Loucy (cell line): ENCODE measurements around the gene GBF1.

ENCODE experiments used
- H2AFZ ChIP-seq: fragments of 200-600 bp; sonication (generic); 2 replicates; pipeline ENCODE4 v1.6.0; 2016; ENCODE audit warnings: antibody characterized with exemption, mild to moderate bottlenecking, low read length, moderate library complexity
- H3F3A ChIP-seq: fragments of 200-600 bp; 2 replicates; pipeline ENCODE4 v1.6.0; 2016; ENCODE audit warnings: antibody characterized with exemption, low read depth, mild to moderate bottlenecking
- H3K27me3 ChIP-seq: fragments of 200-600 bp; sonication (generic); 2 replicates; pipeline ENCODE4 v1.6.1; 2014; ENCODE audit warnings: low read length, mild to moderate bottlenecking; ENCODE audit not compliant: insufficient read depth, poor library complexity, severe bottlenecking
- H3K36me3 ChIP-seq: fragments of 200-600 bp; sonication (generic); 2 replicates; pipeline ENCODE4 v1.6.1; 2016; ENCODE audit warnings: low read length; ENCODE audit not compliant: insufficient read depth
- H3K4me1 ChIP-seq: fragments of 200-600 bp; sonication (generic); 2 replicates; pipeline ENCODE4 v1.5.1; 2014; ENCODE audit warnings: low read length, mild to moderate bottlenecking; ENCODE audit not compliant: insufficient read depth, poor library complexity, severe bottlenecking
- H3K4me2 ChIP-seq: fragments of 200-600 bp; sonication (generic); 2 replicates; pipeline ENCODE4 v1.6.0; 2014; ENCODE audit warnings: antibody characterized with exemption, low read length, low read depth, mild to moderate bottlenecking; ENCODE audit not compliant: poor library complexity, severe bottlenecking
- H3K4me3 ChIP-seq: fragments of 200-600 bp; sonication (generic); 2 replicates; pipeline ENCODE4 v1.5.1; 2014; ENCODE audit warnings: low read length, mild to moderate bottlenecking, mixed read lengths; ENCODE audit not compliant: poor library complexity, severe bottlenecking
- H3K79me2 ChIP-seq: fragments of 200-600 bp; sonication (generic); 2 replicates; pipeline ENCODE4 v1.6.1; 2014; ENCODE audit warnings: low read length; ENCODE audit not compliant: insufficient read depth
- H3K9ac ChIP-seq: fragments of 200-600 bp; sonication (generic); 2 replicates; pipeline ENCODE4 v1.6.0; 2014; ENCODE audit warnings: mild to moderate bottlenecking, low read depth, low read length, moderate library complexity; ENCODE audit not compliant: poor library complexity, severe bottlenecking
- H3K9me2 ChIP-seq: fragments of 200-600 bp; sonication (generic); replicated peaks from 2 replicates; pipeline ENCODE4 v1.6.1; 2016; ENCODE audit warnings: low read depth, low read length, mixed read lengths
- H3K9me3 ChIP-seq: fragments of 200-600 bp; sonication (generic); 2 replicates; pipeline ENCODE4 v1.6.1; 2014; ENCODE audit warnings: mild to moderate bottlenecking, antibody characterized with exemption, low read length, low read depth; ENCODE audit not compliant: insufficient read depth
- H4K20me1 ChIP-seq: fragments of 200-600 bp; sonication (generic); 2 replicates; pipeline ENCODE4 v1.6.0; 2014; ENCODE audit warnings: antibody characterized with exemption, low read length, mild to moderate bottlenecking; ENCODE audit not compliant: insufficient read depth, poor library complexity, severe bottlenecking
- EZH2phosphoT487 ChIP-seq: fragments of 200-600 bp; IDR thresholded peaks from 2 replicates; pipeline ENCODE4 v1.6.1; 2018; ENCODE audit warnings: antibody characterized with exemption, mild to moderate bottlenecking, moderate library complexity, borderline replicate concordance
- TF ChIP-seq, protein P1 (sequence below): fragments of 200-600 bp; sonication (generic); conservative IDR thresholded peaks from 2 replicates; pipeline ENCODE4 v1.5.1; 2014; ENCODE audit warnings: mild to moderate bottlenecking, antibody characterized with exemption, low read length

The GBF1 gene

DNA sequence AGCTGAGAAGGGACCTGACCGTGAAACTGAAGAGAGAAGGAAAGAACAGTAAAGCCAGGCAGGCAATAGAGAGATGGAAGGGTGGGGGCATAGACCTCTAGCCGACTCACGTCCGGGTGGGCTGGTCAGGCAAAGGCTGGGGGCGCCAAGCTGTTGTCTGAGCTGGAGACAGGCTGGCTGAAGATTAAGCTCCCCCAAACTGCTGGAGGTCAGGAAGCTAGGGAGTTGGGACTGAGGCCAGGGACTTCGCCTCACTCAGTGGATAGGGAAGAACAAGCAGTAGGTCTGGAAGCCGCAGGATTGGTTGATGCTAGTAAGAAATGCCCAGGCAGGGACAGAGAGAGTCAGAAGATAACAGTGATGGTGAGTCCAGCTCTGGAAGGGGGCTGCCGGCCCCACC, 9.3 kb upstream of the GBF1 start:
- Histone ChIP-seq H3K9me3 (no peaks in the 10 kb centered on the region), H4K20me1 (no peaks in the 10 kb centered on the region), H3K9ac (no peak overlapping the region), H3K4me1 (no peaks in the 10 kb centered on the region), H2AFZ (no peak overlapping the region), H3F3A (no peaks in the 10 kb centered on the region), H3K36me3 (no peaks in the 10 kb centered on the region), H3K4me3 (no peak overlapping the region), H3K9me2 (no peaks in the 10 kb centered on the region), H3K79me2 (no peaks in the 10 kb centered on the region), H3K27me3 (no peaks in the 10 kb centered on the region), H3K4me2 (no peak overlapping the region)
- TF ChIP-seq EZH2phosphoT487 = no peak
- TF ChIP-seq, protein P1, sequence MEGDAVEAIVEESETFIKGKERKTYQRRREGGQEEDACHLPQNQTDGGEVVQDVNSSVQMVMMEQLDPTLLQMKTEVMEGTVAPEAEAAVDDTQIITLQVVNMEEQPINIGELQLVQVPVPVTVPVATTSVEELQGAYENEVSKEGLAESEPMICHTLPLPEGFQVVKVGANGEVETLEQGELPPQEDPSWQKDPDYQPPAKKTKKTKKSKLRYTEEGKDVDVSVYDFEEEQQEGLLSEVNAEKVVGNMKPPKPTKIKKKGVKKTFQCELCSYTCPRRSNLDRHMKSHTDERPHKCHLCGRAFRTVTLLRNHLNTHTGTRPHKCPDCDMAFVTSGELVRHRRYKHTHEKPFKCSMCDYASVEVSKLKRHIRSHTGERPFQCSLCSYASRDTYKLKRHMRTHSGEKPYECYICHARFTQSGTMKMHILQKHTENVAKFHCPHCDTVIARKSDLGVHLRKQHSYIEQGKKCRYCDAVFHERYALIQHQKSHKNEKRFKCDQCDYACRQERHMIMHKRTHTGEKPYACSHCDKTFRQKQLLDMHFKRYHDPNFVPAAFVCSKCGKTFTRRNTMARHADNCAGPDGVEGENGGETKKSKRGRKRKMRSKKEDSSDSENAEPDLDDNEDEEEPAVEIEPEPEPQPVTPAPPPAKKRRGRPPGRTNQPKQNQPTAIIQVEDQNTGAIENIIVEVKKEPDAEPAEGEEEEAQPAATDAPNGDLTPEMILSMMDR = no peak

- Histone ChIP-seq H3K4me1 (no peaks in the 10 kb centered on the region), H3K9me3 (no peaks in the 10 kb centered on the region), H3F3A (no peaks in the 10 kb centered on the region), H3K79me2 (no peaks in the 10 kb centered on the region), H4K20me1 (no peaks in the 10 kb centered on the region), H3K4me3 (no peak overlapping the region), H3K9ac (no peak overlapping the region), H3K36me3 (no peaks in the 10 kb centered on the region), H3K9me2 (no peaks in the 10 kb centered on the region), H2AFZ (no peak overlapping the region), H3K4me2 (no peak overlapping the region), H3K27me3 (no peaks in the 10 kb centered on the region)
- no peak for TF ChIP-seq EZH2phosphoT487
- TF ChIP-seq, protein P1 = no peak
Observed at GRCh38 chr10:102237711-102238252, 7.5 kb upstream of the GBF1 start.

DNA sequence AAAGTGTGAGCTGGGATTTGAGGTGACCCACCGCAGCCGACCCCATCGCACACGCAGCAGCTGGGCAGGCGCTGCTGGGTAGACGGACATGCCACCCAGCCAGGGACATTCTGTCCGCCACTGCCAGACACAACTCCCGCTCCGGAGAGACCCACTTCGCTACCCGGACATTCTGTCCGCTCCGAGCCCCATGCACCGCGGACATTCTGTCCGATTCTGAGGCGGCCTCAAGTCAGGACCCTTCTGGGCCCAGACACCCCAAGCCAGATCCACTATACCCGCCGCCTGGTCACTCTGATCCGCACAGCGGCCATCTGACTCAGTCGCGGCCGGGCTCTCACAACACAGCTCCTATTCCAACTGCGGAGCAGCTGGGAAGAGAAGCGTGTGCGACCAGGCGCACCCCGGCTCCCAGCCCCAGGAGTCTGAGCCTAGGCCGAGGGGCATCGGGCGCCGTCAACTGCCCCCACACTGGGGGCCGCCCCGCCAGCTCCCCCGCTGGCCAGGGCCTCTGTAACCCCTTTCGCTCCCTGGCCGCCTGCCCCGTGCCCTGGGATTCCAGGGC, 4.8 kb upstream of the GBF1 start:
- H3K9ac ChIP-seq = no peak overlapping the region
- no peaks in the 10 kb centered on the region for H3K36me3 ChIP-seq
- no peak overlapping the region for H3K4me2 ChIP-seq
- no peaks in the 10 kb centered on the region for H3K9me3 ChIP-seq
- H3K4me3 ChIP-seq = no peak overlapping the region
- peaks cover 5% of the 10 kb centered on the region for H3K4me1 ChIP-seq
- H4K20me1 ChIP-seq = peaks cover 2% of the 10 kb centered on the region
- H3K27me3 ChIP-seq = no peaks in the 10 kb centered on the region
- H3K79me2 ChIP-seq = peaks cover 2% of the 10 kb centered on the region
- no peaks in the 10 kb centered on the region for H3F3A ChIP-seq
- TF ChIP-seq, protein P1 = no peak
- TF ChIP-seq EZH2phosphoT487 = no peak
- no peak overlapping the region for H2AFZ ChIP-seq
- H3K9me2 ChIP-seq = no peaks in the 10 kb centered on the region
